ENCODE results near the gene TBC1D24. TPM values are rescaled to one million over a fixed set of nuclear protein-coding genes. Genes with fewer than 3 reads are reported as not detected.
"Not testable (repeated sequence)": the region's sequence is repeated elsewhere in the genome, so short reads cannot be mapped to it uniquely, and the experiment has no call there.

Gene TBC1D24
- total and polyA plus RNA-seq, 7 donors, result 3.2 to 8.9 (median 6.0) TPM

DNA sequence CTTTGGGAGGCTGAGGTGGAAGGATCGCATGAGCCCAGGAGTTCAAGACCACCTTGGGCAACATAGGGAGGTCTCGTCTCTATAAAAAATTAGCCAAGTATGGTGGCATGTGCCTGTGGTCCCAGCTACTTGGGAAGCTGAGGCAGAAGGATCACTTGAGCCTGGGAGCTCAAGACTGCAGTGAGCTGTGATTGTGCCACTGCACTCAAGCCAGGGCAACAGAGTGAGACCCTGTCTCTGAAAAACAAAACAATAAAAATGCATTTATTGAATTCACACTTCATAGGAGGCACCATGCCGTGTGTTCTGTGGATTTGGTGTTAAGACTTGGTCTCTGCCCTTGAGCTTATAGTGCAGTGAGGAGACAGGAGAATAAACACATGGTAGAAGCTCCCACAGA is 2.4 kb downstream of the TBC1D24 start:
- H3K4me1 ChIP-seq, result peaks cover 16% of the 10 kb centered on the region
- H3K9me3 ChIP-seq, result no peaks in the 10 kb centered on the region
- no peak for ATAC-seq
- no peaks in the 10 kb centered on the region for H3K36me3 ChIP-seq (ENCODE audit: insufficient read depth in 1 of 2, low read depth in 1 of 2)
- intact Hi-C loops (cut with DNase I), result no loop called here
- 93 to 96% (median 93%) methylated on average over 3 of the region's 3 CpGs for WGBS, 3 donors
- H3K4me3 ChIP-seq, result no peak overlapping the region
- H3K27me3 ChIP-seq (ENCODE audit: insufficient read depth in 3 of 3, low read length in 2 of 3), result peaks cover 0 to 5% (median 0%) of the 10 kb centered on the region in 3 donors
- no peak for DNase-seq
- TF ChIP-seq, protein P1, sequence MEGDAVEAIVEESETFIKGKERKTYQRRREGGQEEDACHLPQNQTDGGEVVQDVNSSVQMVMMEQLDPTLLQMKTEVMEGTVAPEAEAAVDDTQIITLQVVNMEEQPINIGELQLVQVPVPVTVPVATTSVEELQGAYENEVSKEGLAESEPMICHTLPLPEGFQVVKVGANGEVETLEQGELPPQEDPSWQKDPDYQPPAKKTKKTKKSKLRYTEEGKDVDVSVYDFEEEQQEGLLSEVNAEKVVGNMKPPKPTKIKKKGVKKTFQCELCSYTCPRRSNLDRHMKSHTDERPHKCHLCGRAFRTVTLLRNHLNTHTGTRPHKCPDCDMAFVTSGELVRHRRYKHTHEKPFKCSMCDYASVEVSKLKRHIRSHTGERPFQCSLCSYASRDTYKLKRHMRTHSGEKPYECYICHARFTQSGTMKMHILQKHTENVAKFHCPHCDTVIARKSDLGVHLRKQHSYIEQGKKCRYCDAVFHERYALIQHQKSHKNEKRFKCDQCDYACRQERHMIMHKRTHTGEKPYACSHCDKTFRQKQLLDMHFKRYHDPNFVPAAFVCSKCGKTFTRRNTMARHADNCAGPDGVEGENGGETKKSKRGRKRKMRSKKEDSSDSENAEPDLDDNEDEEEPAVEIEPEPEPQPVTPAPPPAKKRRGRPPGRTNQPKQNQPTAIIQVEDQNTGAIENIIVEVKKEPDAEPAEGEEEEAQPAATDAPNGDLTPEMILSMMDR (IDR thresholded peaks at IDR 0.05), result no peak
- H3K27ac ChIP-seq, result no peak overlapping the region

GRCh38 chr16:2478279-2478678 is 3.4 kb downstream of the TBC1D24 start:
- DNase-seq (no peak), ATAC-seq (no peak)
- WGBS, 3 donors, result 70 to 88% (median 74%) methylated on average over 8 of the region's 8 CpGs
- no peak overlapping the region for H3K4me3 ChIP-seq
- no peaks in the 10 kb centered on the region for H3K9me3 ChIP-seq
- TF ChIP-seq, protein P1 (IDR thresholded peaks at IDR 0.05), result no peak
- no peak overlapping the region for H3K27ac ChIP-seq
- H3K36me3 ChIP-seq (ENCODE audit: insufficient read depth in 1 of 2, low read depth in 1 of 2), result no peaks in the 10 kb centered on the region
- peaks cover 23% of the 10 kb centered on the region for H3K4me1 ChIP-seq
- intact Hi-C loops (cut with DNase I), result no loop called here
- H3K27me3 ChIP-seq (ENCODE audit: insufficient read depth in 3 of 3, low read length in 2 of 3), result no peaks in the 10 kb centered on the region

GRCh38 chr16:2479996-2480395 is 5.1 kb downstream of the TBC1D24 start:
- H3K4me3 ChIP-seq; H3K9me3 ChIP-seq; DNase-seq; H3K27me3 ChIP-seq (ENCODE audit: insufficient read depth in 3 of 3, low read length in 2 of 3); intact Hi-C loops (cut with DNase I); H3K27ac ChIP-seq; H3K36me3 ChIP-seq (ENCODE audit: insufficient read depth in 1 of 2, low read depth in 1 of 2); ATAC-seq: not testable (repeated sequence)
- peaks cover 34% of the 10 kb centered on the region for H3K4me1 ChIP-seq
- WGBS, 3 donors, result 95 to 96% (median 95%) methylated on average over 10 of the region's 10 CpGs

DNA sequence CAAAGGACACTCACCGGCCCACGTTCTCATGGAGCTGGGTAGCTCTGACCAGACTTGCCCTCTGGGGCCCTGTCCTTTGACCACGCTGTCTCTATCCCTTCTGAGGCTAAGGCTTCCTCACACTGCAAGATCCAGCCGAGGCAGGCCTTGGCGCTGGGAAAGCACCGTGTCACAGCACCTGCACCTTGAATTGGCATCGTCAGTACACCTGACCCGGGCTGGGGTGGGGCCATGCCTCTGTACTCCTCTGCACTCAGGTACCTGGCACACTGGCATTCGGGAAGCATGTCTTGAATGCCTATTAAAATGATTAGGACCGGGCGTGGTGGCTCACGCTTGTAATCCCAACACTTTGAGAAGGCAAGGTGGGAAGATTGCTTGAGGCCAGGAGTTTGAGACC is 6.0 kb downstream of the TBC1D24 start:
- WGBS, 3 donors, result 79 to 88% (median 81%) methylated on average over 12 of the region's 12 CpGs
- Histone ChIP-seq H3K27ac (no peak overlapping the region), H3K4me3 (no peak overlapping the region), H3K9me3 (no peaks in the 10 kb centered on the region), H3K36me3 (ENCODE audit: insufficient read depth in 1 of 2, low read depth in 1 of 2) (no peaks in the 10 kb centered on the region), H3K27me3 (ENCODE audit: insufficient read depth in 3 of 3, low read length in 2 of 3) (no peaks in the 10 kb centered on the region), H3K4me1 (peaks cover 35% of the 10 kb centered on the region)
- DNase-seq, result no peak
- no peak for ATAC-seq
- intact Hi-C loops (cut with DNase I), result no loop called here
- TF ChIP-seq, protein P1 (IDR thresholded peaks at IDR 0.05), result no peak

DNA sequence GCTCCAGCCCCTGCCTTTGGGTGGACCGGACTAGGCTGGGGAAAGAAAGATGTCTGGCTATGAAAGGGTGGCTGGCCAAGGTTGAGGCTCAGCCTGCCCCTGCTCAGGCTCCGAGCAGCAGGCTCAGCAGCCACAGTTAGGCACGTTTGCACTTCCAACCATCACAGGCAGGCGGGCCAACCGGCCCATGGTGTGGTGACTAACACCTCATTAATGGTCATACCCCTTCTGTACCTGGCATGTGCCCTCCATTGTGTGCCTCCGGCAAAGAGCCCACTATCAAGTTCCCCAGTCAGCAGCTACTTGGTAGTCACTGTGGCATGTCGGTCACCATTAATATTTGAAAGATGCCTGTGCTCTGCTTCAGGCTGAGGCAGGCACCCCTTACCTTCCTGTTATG is 6.7 kb downstream of the TBC1D24 start:
- intact Hi-C loops (cut with DNase I), result no loop called here
- Histone ChIP-seq H3K27ac (peak overlapping the region; percentile 89), H3K27me3 (ENCODE audit: insufficient read depth in 3 of 3, low read length in 2 of 3) (no peaks in the 10 kb centered on the region), H3K4me3 (no peak overlapping the region), H3K36me3 (ENCODE audit: insufficient read depth in 1 of 2, low read depth in 1 of 2) (no peaks in the 10 kb centered on the region), H3K4me1 (peaks cover 35% of the 10 kb centered on the region), H3K9me3 (no peaks in the 10 kb centered on the region)
- no peak for ATAC-seq
- TF ChIP-seq, protein P1 (IDR thresholded peaks at IDR 0.05), result no peak
- DNase-seq, result no peak
- WGBS, 3 donors, result 55 to 60% (median 58%) methylated on average over 6 to 7 of the region's 7 CpGs
